Panc1 (cell line): ENCODE measurements around the gene CCDC154. TPM values are rescaled to one million over a fixed set of nuclear protein-coding genes. Genes with fewer than 3 reads are reported as not detected.

Source experiments
- ATAC-seq: fragments of 200-7000 bp; cut with Tn5 transposase; 2 replicates; pipeline ENCODE4 v1.9.1; 2020; ENCODE audit warnings: mild to moderate bottlenecking, moderate library complexity
- BruUV-seq: library from RNA; stranded (reverse); fragments of 400-500 nt; replicated peaks from 2 replicates; lab custom pipeline; 2021; lab: Mats Ljungman, UMichigan
- CTCF ChIA-PET: fragments of 300-600 bp; sonication (Branson Sonifier 250); formaldehyde crosslinking; loops from one replicate; lab custom pipeline; 2022; ENCODE audit warnings: antibody characterized with exemption; lab: Charles Lee
- POLR2A ChIA-PET: fragments of 300-600 bp; sonication (Branson Sonifier 250); formaldehyde crosslinking; loops from one replicate; lab custom pipeline; 2022; ENCODE audit warnings: antibody characterized with exemption; lab: Charles Lee
- DNase-seq: peaks from one replicate; pipeline ENCODE4 v3.0.0-alpha.2; 2010; ENCODE audit warnings: low read depth, low spot score
- H3K27ac ChIP-seq: 2 replicates; pipeline ENCODE4 v1.5.1; 2011; ENCODE audit warnings: mild to moderate bottlenecking, low read length, inconsistent platforms
- H3K27me3 ChIP-seq: fragments of 200-500 bp; sonication (Bioruptor generic); 2 replicates; pipeline ENCODE4 v1.6.0; 2014; ENCODE audit warnings: low read length, inconsistent platforms; ENCODE audit not compliant: control insufficient read depth, insufficient read depth
- H3K36me3 ChIP-seq: fragments of 200-500 bp; sonication (Bioruptor generic); 2 replicates; pipeline ENCODE4 v1.5.1; 2014; ENCODE audit warnings: inconsistent platforms, mild to moderate bottlenecking, low read length, moderate library complexity; ENCODE audit not compliant: control insufficient read depth, insufficient read depth
- H3K4me1 ChIP-seq: 2 replicates; pipeline ENCODE4 v1.5.1; 2011; ENCODE audit warnings: inconsistent platforms, mild to moderate bottlenecking, low read length, moderate library complexity; ENCODE audit not compliant: control insufficient read depth, insufficient read depth
- H3K4me3 ChIP-seq, 2 experiments: 2 replicates each; pipeline ENCODE4 v1.5.1; 2011 to 2012; ENCODE audit warnings: low read depth in 2 of 2, low read length in 2 of 2, mild to moderate bottlenecking in 2 of 2, inconsistent platforms in 1 of 2, moderate library complexity in 1 of 2
- H3K9me3 ChIP-seq: fragments of 200-500 bp; sonication (Bioruptor generic); 2 replicates; pipeline ENCODE4 v1.5.1; 2014; ENCODE audit warnings: low read depth, mild to moderate bottlenecking, inconsistent platforms, low read length, moderate library complexity; ENCODE audit not compliant: control insufficient read depth, insufficient read depth
- CTCF ChIP-seq: fragments of 450-650 bp; IDR thresholded peaks from 2 replicates; pipeline ENCODE4 v1.5.1; 2017; ENCODE audit warnings: mild to moderate bottlenecking
- POLR2AphosphoS5 ChIP-seq: IDR thresholded peaks from 2 replicates; pipeline ENCODE4 v1.6.1; 2012; ENCODE audit warnings: mild to moderate bottlenecking, low read depth, low read length, moderate library complexity
- REST ChIP-seq, 2 experiments: IDR thresholded peaks; 2 replicates each; pipeline ENCODE4 v1.6.1; 2011 to 2012; ENCODE audit warnings: low read depth in 2 of 2, control low read depth in 1 of 2, low read length in 1 of 2, mild to moderate bottlenecking in 1 of 2, moderate library complexity in 1 of 2; ENCODE audit not compliant: insufficient read depth in 1 of 2
- SIN3A ChIP-seq: IDR thresholded peaks from 2 replicates; pipeline ENCODE4 v1.6.1; 2012; ENCODE audit warnings: low read depth, mild to moderate bottlenecking, low read length, moderate library complexity, borderline replicate concordance; ENCODE audit not compliant: insufficient read depth
- TCF7L2 ChIP-seq: IDR thresholded peaks from 2 replicates; pipeline ENCODE4 v1.6.1; 2011; ENCODE audit warnings: mild to moderate bottlenecking, low read depth, low read length, inconsistent platforms
- in situ Hi-C: cut with HindIII; loops from 2 replicates; pipeline ENCODE4 v1.10.0; 2016; ENCODE audit warnings: low sequenced_read_pairs, low pct_unique_long_range_greater_than_20kb
- intact Hi-C: fragments of 100-400 bp; cut with micrococcal nuclease; formaldehyde crosslinking; loops from one replicate; pipeline ENCODE4 v1.10.0; 2022; ENCODE audit not compliant: unreplicated experiment
- total RNA-seq: library from RNA; stranded (reverse); gene quantifications from one replicate; pipeline ENCODE4 v1.2.1, GENCODE V29; 2021; ENCODE audit not compliant: unreplicated experiment

CCDC154 gene
- total RNA-seq, 1 experiment from 2014 or later = 2.0 TPM

GRCh38 chr16:1431497-1432270, 12.7 kb downstream of the CCDC154 start:
- intact Hi-C loops = no loop called here

More at GRCh38 chr16:1431497-1432270, 12.7 kb downstream of the CCDC154 start:
- Histone ChIP-seq H3K36me3 (no peaks in the 10 kb centered on the region), H3K4me3 (no peak overlapping the region), H3K27me3 (no peaks in the 10 kb centered on the region), H3K27ac (no peak overlapping the region), H3K4me1 (no peaks in the 10 kb centered on the region), H3K9me3 (no peaks in the 10 kb centered on the region)
- TF ChIP-seq TCF7L2 = no peak
- TF ChIP-seq REST (IDR thresholded peaks at IDR 0.05; ENCODE audit: insufficient read depth in 1 of 2, low read depth in 2 of 2, low read length in 1 of 2) = no peak
- TF ChIP-seq CTCF = no peak
- no peak for TF ChIP-seq SIN3A
- TF ChIP-seq POLR2AphosphoS5 = no peak
- ChIA-PET POLR2A (no interaction called here), CTCF (no interaction called here)
- in situ Hi-C loops = no loop called here
- no peak for ATAC-seq
- BruUV-seq = no TSS peak
- no peak for DNase-seq
